HepG2 (cell line): ENCODE measurements around the gene SLC35B1. TPM values are rescaled to one million over a fixed set of nuclear protein-coding genes. Genes with fewer than 3 reads are reported as not detected.

ENCODE experiments used
- E2F1 ChIP-seq: sonication (generic); formaldehyde crosslinking; IDR thresholded peaks from 2 replicates; pipeline ENCODE4 v1.5.0; 2020; ENCODE audit warnings: missing genetic modification reagents
- EEA1 ChIP-seq: sonication (generic); formaldehyde crosslinking; IDR thresholded peaks from 2 replicates; pipeline ENCODE4 v1.5.1; 2020; ENCODE audit warnings: mild to moderate bottlenecking, missing genetic modification reagents, borderline replicate concordance
- FOXM1 ChIP-seq: sonication (generic); formaldehyde crosslinking; IDR thresholded peaks from 2 replicates; pipeline ENCODE4 v1.5.0; 2020; ENCODE audit warnings: missing genetic modification reagents
- JDP2 ChIP-seq: sonication (generic); formaldehyde crosslinking; IDR thresholded peaks from 2 replicates; pipeline ENCODE4 v1.8.1; 2022; ENCODE audit warnings: missing genetic modification reagents, borderline replicate concordance
- KAT8 ChIP-seq: IDR thresholded peaks from 2 replicates; pipeline ENCODE4 v1.6.1; 2016; ENCODE audit warnings: missing genetic modification reagents, missing compliant biosample characterization
- MEF2D ChIP-seq: sonication (generic); formaldehyde crosslinking; IDR thresholded peaks from 2 replicates; pipeline ENCODE4 v1.5.1; 2020; ENCODE audit warnings: mild to moderate bottlenecking, missing genetic modification reagents
- PHF20 ChIP-seq: sonication (generic); formaldehyde crosslinking; IDR thresholded peaks from 2 replicates; pipeline ENCODE4 v1.5.0; 2020; ENCODE audit warnings: mild to moderate bottlenecking, missing genetic modification reagents
- RCOR2 ChIP-seq: IDR thresholded peaks from 2 replicates; pipeline ENCODE4 v1.6.1; 2016; ENCODE audit warnings: missing biosample characterization, missing genetic modification reagents
- RNF2 ChIP-seq: fragments of 450-650 bp; conservative IDR thresholded peaks from 2 replicates; pipeline ENCODE4 v1.6.1; 2016; ENCODE audit warnings: low read depth
- SYNCRIP ChIP-seq: fragments of 200-400 bp; formaldehyde crosslinking; IDR thresholded peaks from 2 replicates; pipeline ENCODE4 v1.6.1; 2018; ENCODE audit warnings: mild to moderate bottlenecking, low read depth, low read length; ENCODE audit not compliant: insufficient read depth
- ZNF230 ChIP-seq: sonication (generic); formaldehyde crosslinking; IDR thresholded peaks from 2 replicates; pipeline ENCODE4 v1.4.0; 2020; ENCODE audit warnings: mild to moderate bottlenecking, missing genetic modification reagents
- ZNF34 ChIP-seq: sonication (generic); formaldehyde crosslinking; IDR thresholded peaks from 2 replicates; pipeline ENCODE4 v1.4.0; 2020; ENCODE audit warnings: mild to moderate bottlenecking, missing genetic modification reagents, borderline replicate concordance
- ZNF547 ChIP-seq: sonication (generic); formaldehyde crosslinking; IDR thresholded peaks from 2 replicates; pipeline ENCODE4 v1.5.1; 2020; ENCODE audit warnings: mild to moderate bottlenecking, missing genetic modification reagents
- ZNF687 ChIP-seq: sonication (generic); formaldehyde crosslinking; IDR thresholded peaks from 2 replicates; pipeline ENCODE4 v1.5.1; 2020; ENCODE audit warnings: mild to moderate bottlenecking, missing genetic modification reagents, moderate library complexity
- ZSCAN30 ChIP-seq: sonication (generic); formaldehyde crosslinking; IDR thresholded peaks from 2 replicates; pipeline ENCODE4 v1.5.0; 2020; ENCODE audit warnings: mild to moderate bottlenecking, missing genetic modification reagents
- polyA plus RNA-seq, 8 experiments: library from polyadenylated mRNA; depleted of rRNA in 3 of 8; stranded (reverse) in 7 of 8; unstranded in 1 of 8; fragments of >200 nt; fragmentation: Illumina TruSeq in 4 of 8; extraction: Trizol in 4 of 8; gene quantifications; 2 replicates each; pipeline versions ENCODE4 v1.2.1 to v1.2.3, GENCODE V29; 2011 to 2016; ENCODE audit warnings: low read depth in 4 of 8, missing spikeins in 1 of 8, mixed read lengths in 1 of 8; ENCODE audit not compliant: insufficient read depth in 1 of 8
- total RNA-seq, 5 experiments: library from RNA; depleted of rRNA; stranded (reverse); fragments of >200 nt; fragmentation: Illumina TruSeq; extraction: Trizol; gene quantifications; 2 replicates each; pipeline ENCODE4 v1.2.3, GENCODE V29; 2016; ENCODE audit warnings: low read depth in 1 of 5
- TF ChIP-seq, protein P1 (sequence below): sonication (generic); formaldehyde crosslinking; IDR thresholded peaks from 2 replicates; pipeline ENCODE4 v1.9.0; 2021; ENCODE audit warnings: missing genetic modification reagents, borderline replicate concordance
- TF ChIP-seq, protein P2 (sequence below): sonication (generic); formaldehyde crosslinking; IDR thresholded peaks from 2 replicates; pipeline ENCODE4 v1.4.0; 2020; ENCODE audit warnings: missing genetic modification reagents
- TF ChIP-seq, protein P3 (sequence below): sonication (generic); formaldehyde crosslinking; IDR thresholded peaks from 2 replicates; pipeline ENCODE4 v1.4.0; 2020; ENCODE audit warnings: mild to moderate bottlenecking, missing genetic modification reagents, borderline replicate concordance

The SLC35B1 gene
- total and polyA plus RNA-seq, 2 of the 13 experiments (the other 11 are each of a cell fraction or from before 2014, with no cell fraction given) = 99.6 to 113 TPM

- TF ChIP-seq, protein P1, sequence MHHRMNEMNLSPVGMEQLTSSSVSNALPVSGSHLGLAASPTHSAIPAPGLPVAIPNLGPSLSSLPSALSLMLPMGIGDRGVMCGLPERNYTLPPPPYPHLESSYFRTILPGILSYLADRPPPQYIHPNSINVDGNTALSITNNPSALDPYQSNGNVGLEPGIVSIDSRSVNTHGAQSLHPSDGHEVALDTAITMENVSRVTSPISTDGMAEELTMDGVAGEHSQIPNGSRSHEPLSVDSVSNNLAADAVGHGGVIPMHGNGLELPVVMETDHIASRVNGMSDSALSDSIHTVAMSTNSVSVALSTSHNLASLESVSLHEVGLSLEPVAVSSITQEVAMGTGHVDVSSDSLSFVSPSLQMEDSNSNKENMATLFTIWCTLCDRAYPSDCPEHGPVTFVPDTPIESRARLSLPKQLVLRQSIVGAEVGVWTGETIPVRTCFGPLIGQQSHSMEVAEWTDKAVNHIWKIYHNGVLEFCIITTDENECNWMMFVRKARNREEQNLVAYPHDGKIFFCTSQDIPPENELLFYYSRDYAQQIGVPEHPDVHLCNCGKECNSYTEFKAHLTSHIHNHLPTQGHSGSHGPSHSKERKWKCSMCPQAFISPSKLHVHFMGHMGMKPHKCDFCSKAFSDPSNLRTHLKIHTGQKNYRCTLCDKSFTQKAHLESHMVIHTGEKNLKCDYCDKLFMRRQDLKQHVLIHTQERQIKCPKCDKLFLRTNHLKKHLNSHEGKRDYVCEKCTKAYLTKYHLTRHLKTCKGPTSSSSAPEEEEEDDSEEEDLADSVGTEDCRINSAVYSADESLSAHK (CRISPR knock-in tag) = no peak
- no peak for TF ChIP-seq RCOR2 (CRISPR knock-in tag)
- no peak for TF ChIP-seq ZSCAN30
- TF ChIP-seq EEA1 = no peak
- TF ChIP-seq, protein P2, sequence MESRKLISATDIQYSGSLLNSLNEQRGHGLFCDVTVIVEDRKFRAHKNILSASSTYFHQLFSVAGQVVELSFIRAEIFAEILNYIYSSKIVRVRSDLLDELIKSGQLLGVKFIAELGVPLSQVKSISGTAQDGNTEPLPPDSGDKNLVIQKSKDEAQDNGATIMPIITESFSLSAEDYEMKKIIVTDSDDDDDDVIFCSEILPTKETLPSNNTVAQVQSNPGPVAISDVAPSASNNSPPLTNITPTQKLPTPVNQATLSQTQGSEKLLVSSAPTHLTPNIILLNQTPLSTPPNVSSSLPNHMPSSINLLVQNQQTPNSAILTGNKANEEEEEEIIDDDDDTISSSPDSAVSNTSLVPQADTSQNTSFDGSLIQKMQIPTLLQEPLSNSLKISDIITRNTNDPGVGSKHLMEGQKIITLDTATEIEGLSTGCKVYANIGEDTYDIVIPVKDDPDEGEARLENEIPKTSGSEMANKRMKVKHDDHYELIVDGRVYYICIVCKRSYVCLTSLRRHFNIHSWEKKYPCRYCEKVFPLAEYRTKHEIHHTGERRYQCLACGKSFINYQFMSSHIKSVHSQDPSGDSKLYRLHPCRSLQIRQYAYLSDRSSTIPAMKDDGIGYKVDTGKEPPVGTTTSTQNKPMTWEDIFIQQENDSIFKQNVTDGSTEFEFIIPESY (CRISPR knock-in tag) = no peak
- TF ChIP-seq PHF20 = peak; percentile 44; the same call in 1 of the 2 replicates
- no peak for TF ChIP-seq E2F1 (CRISPR knock-in tag)
- no peak for TF ChIP-seq RNF2
- no peak for TF ChIP-seq SYNCRIP
- peak; percentile 69; the same call in 1 of the 2 replicates for TF ChIP-seq ZNF547
- TF ChIP-seq ZNF34 (CRISPR knock-in tag) = no peak
- no peak for TF ChIP-seq ZNF230 (CRISPR knock-in tag)
- TF ChIP-seq JDP2 (CRISPR knock-in tag) = no peak
- no peak; the same call in 1 of the 2 replicates for TF ChIP-seq MEF2D (CRISPR knock-in tag)
- TF ChIP-seq ZNF687 (CRISPR knock-in tag) = peak; percentile 59
- TF ChIP-seq KAT8 (CRISPR knock-in tag) = peak; percentile 43; the same call in 1 of the 2 replicates
- no peak for TF ChIP-seq FOXM1 (CRISPR knock-in tag)
- TF ChIP-seq, protein P3, sequence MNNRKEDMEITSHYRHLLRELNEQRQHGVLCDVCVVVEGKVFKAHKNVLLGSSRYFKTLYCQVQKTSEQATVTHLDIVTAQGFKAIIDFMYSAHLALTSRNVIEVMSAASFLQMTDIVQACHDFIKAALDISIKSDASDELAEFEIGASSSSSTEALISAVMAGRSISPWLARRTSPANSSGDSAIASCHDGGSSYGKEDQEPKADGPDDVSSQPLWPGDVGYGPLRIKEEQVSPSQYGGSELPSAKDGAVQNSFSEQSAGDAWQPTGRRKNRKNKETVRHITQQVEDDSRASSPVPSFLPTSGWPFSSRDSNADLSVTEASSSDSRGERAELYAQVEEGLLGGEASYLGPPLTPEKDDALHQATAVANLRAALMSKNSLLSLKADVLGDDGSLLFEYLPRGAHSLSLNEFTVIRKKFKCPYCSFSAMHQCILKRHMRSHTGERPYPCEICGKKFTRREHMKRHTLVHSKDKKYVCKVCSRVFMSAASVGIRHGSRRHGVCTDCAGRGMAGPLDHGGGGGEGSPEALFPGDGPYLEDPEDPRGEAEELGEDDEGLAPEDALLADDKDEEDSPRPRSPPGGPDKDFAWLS (CRISPR knock-in tag) = no peak
These were observed 4.0 kb downstream of the SLC35B1 start (continued) for GRCh38 chr17:49703557-49704277.
